CD4-positive, alpha-beta T cell treated with Interferon gamma for 1 hour (primary cell): ENCODE results near the gene RBM12.

Source experiments
- DNase-seq: peaks from one replicate; pipeline ENCODE4 v3.0.0-alpha.2; 2020

RBM12 gene

GRCh38 chr20:35652641-35653429, 11.9 kb downstream of the RBM12 start:
- no peak for DNase-seq

- DNase-seq: no peak
These were observed 12.7 kb downstream of the RBM12 start for GRCh38 chr20:35651958-35652357.

- DNase-seq: no peak
These were observed 14.1 kb downstream of the RBM12 start for GRCh38 chr20:35650632-35651031.

- DNase-seq: no peak
These were observed 15.9 kb downstream of the RBM12 start for GRCh38 chr20:35648836-35649235.

- no peak for DNase-seq
These were observed 19.9 kb downstream of the RBM12 start for GRCh38 chr20:35644806-35645205.

- no peak for DNase-seq
These were observed 21.7 kb downstream of the RBM12 start for GRCh38 chr20:35643045-35643444.

- no peak for DNase-seq
These were observed 23.0 kb downstream of the RBM12 start for GRCh38 chr20:35641743-35642142.

GRCh38 chr20:35640724-35641123, 24.0 kb downstream of the RBM12 start:
- DNase-seq: no peak

- no peak for DNase-seq
These were observed 25.9 kb downstream of the RBM12 start for GRCh38 chr20:35638751-35639150.

- DNase-seq: no peak
These were observed 27.4 kb downstream of the RBM12 start for GRCh38 chr20:35637276-35637675.

GRCh38 chr20:35636095-35636494, 28.6 kb downstream of the RBM12 start:
- no peak for DNase-seq

- DNase-seq: no peak
These were observed 29.0 kb downstream of the RBM12 start for GRCh38 chr20:35635652-35636051.

GRCh38 chr20:35632539-35633115, 32.1 kb downstream of the RBM12 start:
- DNase-seq: no peak

- no peak for DNase-seq
These were observed 34.1 kb downstream of the RBM12 start for GRCh38 chr20:35630636-35631035.

GRCh38 chr20:35629427-35630145, 35.1 kb downstream of the RBM12 start:
- no peak for DNase-seq

GRCh38 chr20:35627121-35627520, 37.6 kb downstream of the RBM12 start:
- DNase-seq: no peak

- DNase-seq: no peak
These were observed 38.2 kb downstream of the RBM12 start for GRCh38 chr20:35626386-35627001.

GRCh38 chr20:35625584-35626385, 38.9 kb downstream of the RBM12 start:
- no peak for DNase-seq

- no peak for DNase-seq
These were observed 43.1 kb downstream of the RBM12 start for GRCh38 chr20:35621560-35621946.

- DNase-seq: no peak
These were observed 43.7 kb downstream of the RBM12 start for GRCh38 chr20:35620818-35621559.

- peak; percentile 72 for DNase-seq
These were observed 45.3 kb downstream of the RBM12 start for GRCh38 chr20:35619196-35620095.
